ENCODE measurements around the gene ACAP3.

- TF ChIP-seq EP300 (IDR thresholded peaks at IDR 0.05) (no peak), RAD21 (conservative IDR thresholded peaks at IDR 0.05 in 1 of 2, IDR thresholded peaks at IDR 0.05 in 1 of 2) (no peak)
- TF ChIP-seq, protein P1, sequence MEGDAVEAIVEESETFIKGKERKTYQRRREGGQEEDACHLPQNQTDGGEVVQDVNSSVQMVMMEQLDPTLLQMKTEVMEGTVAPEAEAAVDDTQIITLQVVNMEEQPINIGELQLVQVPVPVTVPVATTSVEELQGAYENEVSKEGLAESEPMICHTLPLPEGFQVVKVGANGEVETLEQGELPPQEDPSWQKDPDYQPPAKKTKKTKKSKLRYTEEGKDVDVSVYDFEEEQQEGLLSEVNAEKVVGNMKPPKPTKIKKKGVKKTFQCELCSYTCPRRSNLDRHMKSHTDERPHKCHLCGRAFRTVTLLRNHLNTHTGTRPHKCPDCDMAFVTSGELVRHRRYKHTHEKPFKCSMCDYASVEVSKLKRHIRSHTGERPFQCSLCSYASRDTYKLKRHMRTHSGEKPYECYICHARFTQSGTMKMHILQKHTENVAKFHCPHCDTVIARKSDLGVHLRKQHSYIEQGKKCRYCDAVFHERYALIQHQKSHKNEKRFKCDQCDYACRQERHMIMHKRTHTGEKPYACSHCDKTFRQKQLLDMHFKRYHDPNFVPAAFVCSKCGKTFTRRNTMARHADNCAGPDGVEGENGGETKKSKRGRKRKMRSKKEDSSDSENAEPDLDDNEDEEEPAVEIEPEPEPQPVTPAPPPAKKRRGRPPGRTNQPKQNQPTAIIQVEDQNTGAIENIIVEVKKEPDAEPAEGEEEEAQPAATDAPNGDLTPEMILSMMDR (IDR thresholded peaks at IDR 0.05), result no peak
These were observed 34.9 kb upstream of the ACAP3 start for GRCh38 chr1:1342584-1343115.
